SW 1271 (cell line): ENCODE results near the gene USHBP1.

Experiments used
- DNase-seq, 2 experiments: peaks; one replicate each; lab custom pipeline; 2025; lab: John Stamatoyannopoulos, UW

Gene USHBP1

GRCh38 chr19:17210296-17210695, 54.2 kb downstream of the USHBP1 start:
- no peak for DNase-seq

DNA sequence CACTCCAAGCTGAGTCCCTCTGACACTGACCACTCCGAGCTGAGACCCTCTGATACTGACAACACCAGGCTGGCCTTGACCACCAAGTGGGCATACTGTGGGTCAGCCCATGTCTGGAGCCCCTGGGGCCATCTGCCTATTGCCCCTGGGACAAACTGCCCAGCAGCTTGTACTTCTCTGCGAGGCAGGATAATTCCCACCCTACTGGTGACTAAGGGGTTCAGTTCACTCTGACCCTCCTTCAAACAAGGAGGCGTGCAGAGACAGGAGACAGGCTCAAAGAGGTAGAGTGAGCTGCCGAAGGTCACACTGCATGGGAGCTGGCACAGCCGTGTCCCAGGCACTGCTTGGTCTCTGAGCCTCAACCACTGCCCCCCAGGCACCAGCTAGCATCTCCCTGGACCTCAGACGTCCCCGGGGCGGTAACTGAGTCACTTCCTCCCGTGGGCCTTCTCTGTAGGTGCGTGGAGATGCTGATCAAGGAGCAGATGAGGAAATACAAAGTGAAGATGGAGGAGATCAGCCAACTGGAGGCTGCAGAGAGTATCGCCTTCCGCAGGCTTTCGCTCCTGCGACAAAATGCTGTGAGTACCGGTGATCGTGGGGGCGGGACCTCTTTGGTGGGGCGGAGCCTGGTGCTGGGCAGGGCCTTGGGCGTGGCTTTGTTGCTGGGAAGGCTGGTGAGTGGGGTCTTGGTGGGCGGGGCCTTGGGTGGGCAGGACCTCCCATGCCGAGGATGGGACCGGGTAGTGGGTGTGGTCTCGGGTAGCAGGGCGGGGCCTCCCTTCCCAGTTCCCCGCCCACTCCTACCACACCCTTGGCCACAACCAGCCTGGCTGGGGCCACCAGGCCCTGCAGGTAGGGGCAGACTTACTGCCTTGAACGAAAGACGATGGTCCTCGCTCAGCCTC, 55.2 kb downstream of the USHBP1 start:
- DNase-seq, result peak in 1 of 2 experiments; percentile 18

- DNase-seq, result no peak
These were observed 57.6 kb downstream of the USHBP1 start for GRCh38 chr19:17206736-17207581.

GRCh38 chr19:17205237-17206140, 59.1 kb downstream of the USHBP1 start:
- peak in 1 of 2 experiments; percentile 24 for DNase-seq

GRCh38 chr19:17202713-17203112, 61.8 kb downstream of the USHBP1 start:
- no peak for DNase-seq

- no peak for DNase-seq
These were observed 62.3 kb downstream of the USHBP1 start for GRCh38 chr19:17202249-17202648.

GRCh38 chr19:17200408-17201079, 64.0 kb downstream of the USHBP1 start:
- DNase-seq, result no peak
